OCI-M2 (cell line): Measurements from ENCODE around the gene ATG9A.
"Not testable (repeated sequence)": the region's sequence is repeated elsewhere in the genome, so short reads cannot be mapped to it uniquely, and the experiment has no call there.

Source experiments
- DNase-seq: peaks from one replicate; lab custom pipeline; 2025; ENCODE audit not compliant: unreplicated experiment; lab: John Stamatoyannopoulos, UW

Gene ATG9A

GRCh38 chr2:219205981-219206327 is 23.5 kb downstream of the ATG9A start:
- DNase-seq = no peak

GRCh38 chr2:219205165-219205538 is 24.3 kb downstream of the ATG9A start:
- no peak for DNase-seq

GRCh38 chr2:219204425-219205164 is 24.8 kb downstream of the ATG9A start:
- DNase-seq = no peak

GRCh38 chr2:219201331-219201730 is 28.1 kb downstream of the ATG9A start:
- not testable (repeated sequence) for DNase-seq

- not testable (repeated sequence) for DNase-seq
Observed at GRCh38 chr2:219200502-219201326, 28.7 kb downstream of the ATG9A start.

- DNase-seq = no peak
Observed at GRCh38 chr2:219199470-219200211, 29.8 kb downstream of the ATG9A start.

GRCh38 chr2:219198974-219199373 is 30.5 kb downstream of the ATG9A start:
- no peak for DNase-seq

GRCh38 chr2:219197388-219197787 is 32.0 kb downstream of the ATG9A start:
- no peak for DNase-seq

GRCh38 chr2:219186754-219187456 is 42.5 kb downstream of the ATG9A start:
- no peak for DNase-seq

- DNase-seq = no peak
Observed at GRCh38 chr2:219184121-219184520, 45.3 kb downstream of the ATG9A start.

- DNase-seq = no peak
Observed at GRCh38 chr2:219183151-219183772, 46.2 kb downstream of the ATG9A start.

GRCh38 chr2:219182331-219183150 is 46.9 kb downstream of the ATG9A start:
- no peak for DNase-seq

GRCh38 chr2:219181531-219181930 is 47.9 kb downstream of the ATG9A start:
- DNase-seq = no peak

- DNase-seq = no peak
Observed at GRCh38 chr2:219180961-219181360, 48.5 kb downstream of the ATG9A start.

GRCh38 chr2:219179601-219180465 is 49.6 kb downstream of the ATG9A start:
- DNase-seq = no peak

- peak; percentile 8 for DNase-seq
Observed at GRCh38 chr2:219178377-219179175, 50.9 kb downstream of the ATG9A start.

GRCh38 chr2:219177552-219178376 is 51.7 kb downstream of the ATG9A start, which contains the start of gene RETREG2:
TSS of gene RETREG2 (plus strand) at chr2:219178275. CDS start at chr2:219178353, 78 bp downstream.
- DNase-seq = peak; percentile 16
